T follicular helper cell (primary cell): ENCODE measurements around the gene MYL7.

Experiments
- DNase-seq: peaks from one replicate; pipeline ENCODE4 v3.0.0-alpha.2; 2020; ENCODE audit warnings: low read depth

The MYL7 gene

DNA sequence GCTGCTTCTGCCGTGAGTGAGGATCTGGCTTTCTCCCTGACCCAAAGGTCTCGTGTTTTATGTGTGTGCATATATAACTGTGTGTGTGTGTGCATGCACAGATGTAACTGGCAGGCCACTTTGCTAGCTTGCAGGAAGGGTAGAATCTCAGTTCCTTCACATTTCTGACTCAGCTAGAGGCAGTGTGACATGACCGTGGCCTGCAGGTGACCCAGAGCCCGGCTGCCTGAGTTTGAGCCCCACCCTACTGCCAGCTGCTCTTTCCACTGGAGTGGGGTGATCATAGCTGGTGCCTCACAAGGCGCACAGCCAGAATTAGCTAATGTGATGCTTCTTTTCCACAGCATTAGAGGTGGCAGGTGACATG is 9.3 kb upstream of the MYL7 start:
- no peak for DNase-seq

DNA sequence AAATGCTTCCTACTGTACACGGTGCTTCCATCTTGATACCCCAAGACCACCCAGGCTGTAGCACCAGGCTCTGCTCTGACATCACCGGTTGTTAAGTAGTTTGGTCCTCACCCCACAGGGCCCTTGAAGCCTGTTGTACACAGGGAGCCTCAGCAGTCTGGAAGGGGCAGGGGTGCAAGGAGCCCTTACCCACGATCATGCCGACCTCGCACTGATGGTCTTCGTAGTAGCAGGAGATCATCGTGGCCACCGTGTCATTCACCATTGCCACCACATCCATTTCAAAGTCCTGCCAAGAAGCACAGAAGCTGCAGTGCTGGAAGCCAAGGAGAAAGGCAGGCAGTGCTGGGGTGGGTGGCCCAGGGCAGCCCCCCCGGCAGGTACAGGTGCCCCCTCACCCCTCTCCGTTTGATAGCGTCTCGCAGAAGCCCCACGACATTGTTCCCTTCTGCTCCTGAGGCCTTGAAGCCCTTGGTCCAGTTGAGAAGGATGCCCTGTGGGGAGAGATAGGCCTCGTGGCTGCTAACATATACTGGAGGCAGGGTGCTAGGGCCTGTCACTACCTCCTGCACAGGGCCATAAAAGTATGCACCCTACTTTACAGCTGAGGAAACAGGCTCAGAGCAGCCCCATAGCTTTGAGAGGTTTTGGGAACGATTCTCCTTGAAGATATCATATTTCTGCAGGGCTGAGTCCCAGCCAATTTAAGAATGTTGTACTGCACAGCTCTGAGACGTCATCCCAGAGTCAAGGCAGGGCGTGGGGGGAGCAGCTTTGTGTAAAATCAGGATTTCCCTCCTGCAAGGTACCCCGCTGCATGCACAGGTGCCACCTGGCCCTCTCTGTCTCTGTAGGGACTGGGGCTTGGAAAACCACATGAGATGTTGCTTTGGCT is 8.7 kb upstream of the MYL7 start:
- DNase-seq = no peak

DNA sequence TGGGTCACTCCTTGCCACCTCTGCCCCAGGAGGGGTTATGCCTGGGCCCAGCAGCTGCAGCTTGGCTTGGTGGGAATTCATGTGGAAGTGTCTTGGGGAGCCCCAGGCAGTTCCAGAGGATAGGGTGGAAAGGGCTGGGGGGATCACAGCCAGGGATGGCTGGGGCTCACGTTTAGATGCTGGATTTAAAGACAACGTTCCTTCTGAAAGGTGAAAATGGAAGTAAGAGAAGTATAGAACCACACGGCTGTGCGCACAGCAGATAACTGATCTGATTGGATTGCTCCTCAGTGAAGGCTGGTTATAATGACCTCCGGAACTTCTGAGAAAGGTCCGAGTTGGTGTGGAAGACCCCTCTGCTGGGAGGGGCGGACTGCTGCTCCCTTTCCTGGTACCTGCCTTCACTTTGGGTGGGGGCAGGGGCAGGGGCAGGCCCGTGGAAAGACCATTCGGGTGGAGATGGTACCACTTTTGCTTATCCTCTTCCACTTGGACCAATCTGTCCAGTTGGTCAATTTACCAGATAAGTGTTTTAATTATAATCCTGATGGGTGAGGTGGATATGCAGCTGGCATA is 7.9 kb upstream of the MYL7 start:
- DNase-seq = no peak

DNA sequence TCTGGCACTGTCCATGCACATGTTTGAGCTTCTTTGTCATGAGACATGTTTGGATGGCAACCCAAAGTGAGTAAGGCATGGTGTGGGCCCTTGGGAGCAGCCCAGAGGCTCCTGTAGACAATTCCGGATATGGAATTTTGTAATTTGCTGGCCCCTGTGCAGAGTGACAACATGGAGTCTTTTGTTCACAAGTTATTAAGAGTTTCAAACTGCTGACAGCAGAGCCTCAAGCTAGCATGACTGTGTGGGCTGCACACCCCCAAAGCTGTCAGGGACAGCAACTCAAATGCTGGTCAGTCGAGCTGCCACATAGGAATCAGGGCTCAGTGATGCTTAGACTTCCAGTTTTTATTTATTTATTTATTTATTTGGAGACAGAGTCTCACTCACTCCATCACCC is 7.0 kb upstream of the MYL7 start:
- DNase-seq = no peak

DNA sequence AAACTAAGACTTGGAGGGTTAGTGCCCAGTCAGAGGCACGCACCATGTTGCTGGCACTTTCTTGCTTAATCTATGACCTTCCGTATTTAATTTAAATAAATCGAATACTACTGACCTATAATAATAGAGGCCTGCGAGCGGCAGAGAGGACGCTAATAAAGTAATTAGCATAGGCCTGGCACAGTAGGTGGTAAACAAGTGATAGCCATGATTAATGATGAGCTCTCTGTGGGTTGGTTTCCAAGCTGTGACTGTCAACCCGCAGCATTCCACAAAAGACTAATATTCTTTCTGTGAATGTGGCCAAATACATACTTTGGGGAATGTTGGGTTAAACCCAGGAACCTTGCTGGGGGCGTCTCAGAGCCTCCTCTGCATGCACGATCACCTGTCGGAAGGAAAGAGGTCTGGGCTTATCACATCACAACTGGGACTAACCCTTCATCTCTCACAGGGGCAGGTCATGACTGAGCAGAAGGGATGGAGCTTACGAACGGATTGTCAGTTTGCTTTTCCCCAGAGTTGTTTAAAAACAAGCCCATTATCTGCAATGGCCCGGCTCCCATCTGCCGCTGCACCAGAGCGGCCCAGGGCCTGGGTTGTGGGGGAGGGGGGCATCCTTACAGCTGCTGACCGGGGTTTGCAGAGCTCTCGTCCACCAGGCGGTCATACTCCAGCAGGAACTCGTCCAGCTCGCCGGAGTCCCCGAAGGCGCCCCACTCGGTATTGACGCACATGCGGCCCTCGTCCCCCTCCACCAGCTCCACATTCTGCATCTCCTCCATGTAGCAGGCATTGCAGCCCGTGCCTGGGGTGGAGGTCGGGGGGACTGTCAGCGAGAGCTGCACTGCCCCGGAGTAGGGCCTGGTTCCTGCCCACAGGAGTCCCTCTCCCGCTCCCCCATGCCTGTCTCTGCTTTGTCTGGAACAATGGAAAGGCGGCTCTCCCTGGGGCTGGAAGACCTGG is 6.2 kb upstream of the MYL7 start:
- no peak for DNase-seq

DNA sequence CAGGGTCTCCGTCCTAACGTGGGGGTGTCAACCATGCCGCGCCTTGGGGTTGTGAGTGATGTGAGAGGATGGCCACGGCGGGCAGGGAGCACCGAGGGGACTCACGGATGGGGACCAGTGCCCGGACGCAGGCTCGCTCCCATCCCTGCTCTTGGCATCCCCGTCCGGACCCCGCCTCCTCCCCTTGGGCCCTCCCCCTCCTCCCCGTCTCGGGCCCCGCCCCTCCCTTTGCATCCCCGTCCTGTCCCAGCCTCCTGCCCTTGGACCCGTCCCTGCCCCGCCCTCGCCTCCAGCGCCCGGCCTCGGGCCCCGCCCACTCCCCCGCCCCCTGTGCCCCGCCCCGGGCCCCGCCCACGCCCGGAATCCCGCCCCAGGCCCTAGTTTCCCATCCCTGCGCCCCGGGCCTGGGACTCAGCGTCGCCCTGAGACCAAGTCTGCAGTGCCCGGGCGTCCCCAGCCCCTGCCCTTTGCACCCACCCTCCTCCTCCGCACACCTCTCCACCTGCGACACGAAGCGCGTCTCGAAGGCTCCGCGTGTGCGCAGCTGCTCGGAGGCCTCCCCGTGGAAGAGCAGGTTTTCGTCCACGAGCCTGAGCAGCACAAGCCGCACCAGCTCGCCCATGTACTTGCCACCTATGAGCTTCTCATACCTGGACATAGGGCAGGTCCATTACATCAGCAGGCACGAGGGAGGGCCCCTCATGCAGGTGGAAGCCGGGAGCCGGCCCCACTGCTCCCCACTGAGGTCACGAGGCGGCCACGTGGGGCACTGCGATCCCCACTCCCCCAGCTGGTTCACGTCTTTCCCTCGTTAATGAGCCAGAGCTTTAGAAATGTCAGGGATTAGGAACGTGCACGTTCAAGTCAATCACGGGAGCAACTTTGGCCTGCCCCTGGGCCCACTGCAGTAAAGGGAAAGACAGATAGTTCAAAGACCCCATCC is 5.1 kb upstream of the MYL7 start:
- peak; percentile 55 for DNase-seq

DNA sequence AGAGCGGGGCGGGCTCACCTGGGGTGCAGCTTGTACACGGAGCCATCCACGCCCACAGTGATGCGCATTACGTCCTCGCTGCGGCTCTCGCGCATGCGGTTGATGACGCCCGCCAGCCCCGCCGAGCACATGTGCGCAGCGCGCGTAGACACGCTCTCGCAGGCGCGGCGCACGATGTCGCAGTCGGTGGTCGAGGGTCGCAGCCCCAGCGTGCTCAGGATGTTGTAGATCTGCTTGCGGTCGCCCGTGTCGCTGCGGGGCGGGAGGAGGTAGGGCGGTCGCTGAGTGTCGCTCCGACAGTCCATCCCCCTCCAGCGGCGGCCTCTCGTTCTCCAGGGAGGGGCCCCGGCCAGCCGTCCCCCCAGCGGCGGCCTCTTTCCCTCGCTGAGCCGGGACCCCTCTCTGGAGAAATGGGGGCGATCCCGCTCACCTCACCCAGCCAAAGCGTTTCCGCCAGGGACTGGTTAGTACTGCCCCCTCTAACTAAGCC is 4.4 kb upstream of the MYL7 start:
- DNase-seq = peak; percentile 55

DNA sequence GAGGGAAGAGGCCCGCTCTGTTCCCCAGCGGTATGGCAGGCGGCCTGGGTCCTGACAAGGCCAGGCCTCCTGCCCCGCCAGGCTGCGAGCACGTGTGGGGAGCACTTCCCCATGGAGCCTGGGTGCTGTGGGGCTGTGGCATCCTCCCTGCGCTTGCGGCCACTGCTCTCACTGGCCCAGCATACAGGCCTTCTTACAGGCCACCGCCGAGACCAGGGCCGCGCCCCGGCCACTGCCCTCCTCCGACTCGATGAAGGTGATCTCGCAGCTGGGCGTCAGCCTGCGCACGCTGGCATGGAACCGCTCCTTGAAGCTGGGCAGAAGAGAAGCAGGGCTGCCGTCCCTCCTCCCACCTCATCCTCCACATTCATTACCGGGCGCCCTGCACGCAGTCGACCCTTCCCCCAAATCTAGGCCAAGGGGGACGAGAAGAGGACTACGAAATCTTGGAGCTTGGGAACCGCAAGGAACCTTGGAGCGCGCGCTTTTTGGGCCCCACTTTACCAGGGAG is 3.9 kb upstream of the MYL7 start:
- DNase-seq = no peak

DNA sequence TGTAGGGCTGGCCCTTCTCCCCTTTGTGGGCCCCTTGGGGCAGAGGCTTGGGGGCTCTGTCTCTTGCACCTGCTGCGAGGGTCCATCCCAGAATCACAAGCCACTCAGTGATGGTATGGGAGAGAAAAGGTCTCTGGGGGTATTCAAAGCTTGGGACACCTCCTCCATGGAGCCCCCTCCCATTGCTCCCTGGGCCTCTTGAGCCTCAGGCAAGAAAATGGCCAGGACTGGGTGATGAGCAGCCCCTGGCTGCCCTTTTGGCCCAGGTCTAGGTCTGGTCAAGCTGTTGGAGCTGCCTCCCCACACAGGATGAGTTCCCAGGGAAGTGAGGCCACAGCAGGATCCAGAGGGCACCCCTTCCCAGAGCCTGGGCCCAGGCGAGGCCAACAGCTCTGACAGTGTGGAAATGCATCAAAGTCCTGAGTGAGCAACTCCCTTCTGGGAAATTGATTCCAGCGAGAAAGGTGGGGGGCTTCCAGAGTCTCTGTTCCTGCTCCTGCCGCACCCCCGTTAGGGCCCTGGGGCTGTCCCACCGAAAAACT is 3.4 kb upstream of the MYL7 start:
- DNase-seq = no peak

DNA sequence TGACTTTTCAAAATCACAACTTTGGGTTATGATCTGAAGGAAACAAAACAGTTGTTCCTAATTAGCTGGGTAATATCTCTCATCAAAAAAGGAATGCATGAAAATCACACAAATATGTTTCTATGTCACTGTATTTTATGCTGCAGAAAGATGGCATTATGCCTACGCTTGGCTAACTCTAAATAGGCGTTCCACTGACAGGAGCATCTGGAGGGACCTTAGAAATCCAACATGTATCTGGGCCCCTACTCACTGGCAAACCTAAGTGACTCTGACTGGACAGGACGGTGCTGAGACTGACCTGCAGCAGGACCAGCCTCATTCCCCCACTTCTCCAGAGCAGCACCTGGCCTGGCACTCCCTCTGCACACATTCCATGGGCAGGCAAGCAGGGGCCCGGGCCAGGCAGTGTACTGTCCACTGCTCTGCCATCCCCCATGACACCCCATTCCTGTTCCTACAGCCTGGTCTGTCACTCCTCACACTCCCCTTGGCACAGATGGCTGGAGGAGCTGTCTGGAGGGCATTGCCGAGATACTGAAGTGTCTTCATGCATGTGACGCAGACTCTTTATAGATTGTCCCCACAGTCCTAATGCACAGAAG is 2.6 kb upstream of the MYL7 start:
- DNase-seq = no peak

DNA sequence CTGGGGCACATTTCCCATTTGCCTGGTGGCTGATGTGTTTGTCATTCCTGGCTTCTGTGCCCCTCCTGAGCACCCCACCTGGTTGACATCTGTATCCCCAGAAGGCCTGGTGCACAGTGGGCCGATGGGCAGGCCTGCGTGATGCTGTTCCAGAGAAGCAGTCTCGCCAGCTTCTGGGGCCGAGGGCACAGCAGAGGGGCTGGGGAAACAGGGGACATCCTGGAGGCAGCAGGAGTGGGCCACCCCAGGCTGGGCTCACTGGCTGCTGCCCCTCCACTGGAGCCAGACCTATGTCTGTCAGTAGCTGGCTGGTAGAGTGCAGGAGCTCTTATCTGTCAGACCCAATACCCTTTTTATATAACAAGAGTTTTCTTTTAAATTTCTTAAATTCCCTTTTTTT is 896 bp upstream of the MYL7 start:
- no peak for DNase-seq

DNA sequence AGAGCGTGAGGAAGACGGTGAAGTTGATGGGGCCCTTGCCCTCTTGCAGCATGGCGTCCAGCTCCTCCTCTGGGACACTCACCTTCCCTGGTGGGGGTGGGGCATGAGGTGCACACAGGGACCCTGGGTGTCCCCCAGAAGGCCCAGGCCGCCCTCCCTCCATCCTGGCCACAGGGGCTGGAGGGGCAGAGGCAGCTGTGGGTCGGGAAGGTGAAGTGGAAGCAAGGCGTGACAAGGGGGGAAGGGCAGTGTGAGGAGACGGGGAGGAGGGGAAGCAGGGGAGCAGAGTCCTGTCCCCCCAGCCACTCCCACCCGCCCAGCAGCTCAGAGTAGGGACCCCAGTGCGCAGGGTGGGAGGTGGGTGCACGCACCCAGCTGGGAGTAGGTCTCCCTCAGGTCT is 791 bp downstream of the MYL7 start:
- DNase-seq = no peak

DNA sequence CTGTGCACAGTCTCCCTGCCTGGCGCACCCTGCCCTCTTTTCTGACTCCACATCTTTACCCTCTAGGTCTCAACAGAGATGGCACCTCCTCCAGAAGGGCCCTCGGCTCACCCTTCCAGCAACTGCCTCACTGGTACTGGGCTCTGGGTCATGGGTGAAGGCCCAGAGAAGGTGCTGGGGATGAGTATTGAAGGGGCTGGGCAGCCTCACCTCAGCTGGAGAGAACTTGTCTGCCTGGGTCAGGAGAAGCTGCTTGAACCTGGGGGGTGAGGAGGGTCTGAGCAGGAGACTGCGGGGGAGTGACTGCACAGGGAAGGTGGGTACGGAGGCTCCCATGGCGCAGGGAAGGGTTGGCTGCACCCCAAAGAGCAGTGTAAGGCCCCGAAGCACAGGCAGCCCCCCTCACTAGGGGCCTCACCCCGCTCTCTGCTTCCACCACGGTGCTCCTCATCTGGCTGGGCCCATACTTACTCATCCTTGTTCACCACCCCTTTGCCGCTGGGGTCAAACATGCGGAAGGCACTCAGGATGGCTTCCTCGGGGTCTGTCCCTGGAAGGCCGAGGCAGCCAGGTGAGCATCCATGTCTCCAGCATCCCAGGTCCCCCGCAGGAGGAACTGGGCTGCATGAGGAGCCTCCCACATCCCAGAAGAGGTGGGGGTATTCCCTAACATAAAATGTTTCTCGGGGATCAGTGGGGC is 1.7 kb downstream of the MYL7 start:
- no peak for DNase-seq

DNA sequence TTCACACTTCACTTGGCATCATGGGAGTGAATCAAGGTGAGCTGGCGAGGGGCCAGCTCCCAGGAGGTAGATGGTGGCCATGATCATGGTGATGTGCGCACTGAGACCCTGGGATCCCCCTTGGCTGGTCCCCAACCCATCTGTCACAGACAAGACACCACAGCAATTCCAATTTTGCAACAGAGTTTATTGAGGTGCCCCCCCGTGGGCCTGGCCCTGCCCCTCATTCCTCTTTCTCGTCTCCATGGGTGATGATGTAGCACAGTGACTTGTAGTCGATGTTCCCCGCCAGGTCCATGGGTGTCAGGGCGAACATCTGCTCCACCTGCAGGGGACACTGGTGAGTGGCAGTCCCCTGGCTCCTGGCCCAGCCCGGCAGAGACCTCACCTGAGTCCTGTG is 2.4 kb downstream of the MYL7 start:
- DNase-seq = no peak

DNA sequence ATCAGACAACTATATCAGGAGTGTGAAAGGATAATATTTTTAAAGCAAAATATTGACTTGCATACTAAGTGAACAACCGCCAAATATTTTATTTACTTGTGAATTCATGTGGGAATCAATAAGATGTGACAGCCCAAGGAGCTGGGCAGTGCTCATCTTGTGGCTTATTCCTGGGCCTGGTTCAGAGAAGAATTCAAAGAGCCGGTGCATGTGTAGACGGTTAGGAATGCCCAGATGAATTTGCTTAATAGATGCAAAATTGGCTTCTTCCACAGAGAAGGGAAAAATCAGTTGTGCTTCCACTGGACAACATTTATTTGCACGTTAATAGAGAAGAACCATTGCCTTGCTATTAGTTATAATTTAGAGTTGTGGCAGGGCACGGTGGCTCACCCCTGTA is 4.4 kb downstream of the MYL7 start:
- DNase-seq = no peak

DNA sequence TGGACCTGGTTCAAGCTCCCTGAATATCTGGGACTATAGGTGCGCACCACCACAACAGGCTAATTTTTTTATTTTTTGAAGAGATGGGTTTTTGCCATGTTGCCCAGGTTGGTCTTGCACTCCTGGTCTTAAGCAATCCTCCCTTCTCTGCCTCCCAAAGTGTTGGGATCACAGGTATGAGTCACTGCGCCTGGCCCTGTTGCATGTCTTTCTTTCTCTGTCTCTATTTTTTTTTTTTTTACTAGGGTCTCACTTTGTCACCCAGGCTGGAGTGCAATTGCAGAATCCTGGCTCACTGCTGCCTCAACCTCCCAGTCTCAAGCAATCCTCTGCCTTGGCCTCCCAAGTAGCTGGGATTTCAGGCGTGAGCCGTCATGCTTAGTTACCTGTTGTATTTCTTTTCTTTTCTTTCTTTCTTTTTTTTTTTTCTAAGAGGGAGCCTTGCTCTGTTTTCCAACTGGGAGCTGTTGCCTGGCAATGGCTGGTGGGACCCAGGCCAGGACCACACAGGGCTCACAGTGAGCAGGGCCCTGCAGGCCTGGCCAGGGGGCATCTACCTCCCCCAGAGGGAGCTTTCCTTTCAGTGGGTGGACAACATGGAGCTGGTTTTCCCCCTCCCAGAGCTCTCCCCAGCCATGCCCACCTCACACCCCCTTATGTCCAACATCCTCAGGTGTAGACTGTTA is 6.0 kb downstream of the MYL7 start:
- DNase-seq = no peak

DNA sequence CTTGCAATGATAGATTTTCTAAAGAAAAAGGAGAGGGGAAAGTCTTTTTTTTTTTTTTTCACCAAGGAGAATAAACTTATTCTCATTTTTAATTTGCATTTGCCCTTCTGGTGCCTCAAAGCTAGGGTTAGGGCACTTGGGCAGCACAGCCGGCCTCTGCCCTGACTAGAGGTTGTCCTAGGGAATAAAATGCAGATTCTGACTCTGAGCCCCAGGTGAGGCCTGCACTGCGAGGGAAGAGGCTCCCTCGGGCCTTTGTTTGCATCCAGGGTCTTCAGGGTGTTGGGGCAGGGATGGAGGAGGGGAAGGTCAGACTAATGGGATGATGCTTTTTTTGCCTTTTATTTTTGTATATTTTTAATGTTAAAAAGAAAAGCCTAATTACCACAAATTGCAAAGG is 7.8 kb downstream of the MYL7 start:
- no peak for DNase-seq

DNA sequence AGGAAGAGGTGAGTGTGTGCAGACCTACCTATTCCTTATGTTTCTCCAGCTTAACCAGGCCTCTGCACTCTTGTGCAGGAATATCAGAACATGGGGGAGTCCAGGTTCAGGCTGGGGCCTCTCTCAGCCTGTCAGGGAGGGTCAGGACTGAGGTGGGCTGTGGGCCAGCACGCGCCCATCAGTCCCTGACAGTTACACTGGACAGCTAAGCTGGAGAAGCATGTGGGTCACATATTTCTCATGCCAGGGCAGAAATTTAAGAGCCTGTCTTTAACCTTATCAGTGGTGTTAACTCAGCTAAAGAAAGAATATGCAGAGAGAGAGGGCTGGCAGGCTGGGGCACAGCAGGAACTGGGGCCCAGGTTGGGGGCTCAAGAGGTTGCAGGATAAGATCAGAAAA is 9.1 kb downstream of the MYL7 start:
- DNase-seq = no peak
